Subcutaneous abdominal adipose tissue (tissue), 5 donors: ENCODE measurements around the gene XIRP2.

ENCODE experiments used
- H3K27ac ChIP-seq: one replicate; pipeline ENCODE4 v1.7.0; 2013; ENCODE audit warnings: low read depth, mild to moderate bottlenecking, inconsistent platforms, low read length, moderate library complexity
- H3K27me3 ChIP-seq, 5 donors: one replicate each; pipeline ENCODE4 v1.7.0; 2013; ENCODE audit warnings: low read length in 5 of 5, inconsistent platforms in 1 of 5; ENCODE audit not compliant: control insufficient read depth in 5 of 5, insufficient read depth in 4 of 5
- H3K36me3 ChIP-seq, 5 donors: one replicate each; pipeline ENCODE4 v1.7.0; 2013; ENCODE audit warnings: low read length in 5 of 5; ENCODE audit not compliant: control insufficient read depth in 5 of 5, insufficient read depth in 5 of 5
- H3K4me1 ChIP-seq, 5 donors: one replicate each; pipeline ENCODE4 v1.7.0; 2013; ENCODE audit warnings: low read length in 5 of 5, mild to moderate bottlenecking in 3 of 5, moderate library complexity in 1 of 5; ENCODE audit not compliant: control insufficient read depth in 5 of 5, insufficient read depth in 5 of 5
- H3K4me3 ChIP-seq, 5 donors: one replicate each; pipeline ENCODE4 v1.7.0; 2013; ENCODE audit warnings: low read length in 5 of 5, low read depth in 1 of 5
- H3K9ac ChIP-seq, 5 donors: one replicate each; pipeline ENCODE4 v1.7.0; 2013; ENCODE audit warnings: low read length in 5 of 5, mild to moderate bottlenecking in 4 of 5, moderate library complexity in 3 of 5
- H3K9me3 ChIP-seq, 5 donors: one replicate each; pipeline ENCODE4 v1.7.0; 2013; ENCODE audit warnings: low read length in 5 of 5; ENCODE audit not compliant: control insufficient read depth in 5 of 5
- donor health status: healthy.
- donor health status: healthy.
- donor health status: healthy.
- donor health status: healthy.
- donor health status: healthy.

Gene XIRP2

DNA sequence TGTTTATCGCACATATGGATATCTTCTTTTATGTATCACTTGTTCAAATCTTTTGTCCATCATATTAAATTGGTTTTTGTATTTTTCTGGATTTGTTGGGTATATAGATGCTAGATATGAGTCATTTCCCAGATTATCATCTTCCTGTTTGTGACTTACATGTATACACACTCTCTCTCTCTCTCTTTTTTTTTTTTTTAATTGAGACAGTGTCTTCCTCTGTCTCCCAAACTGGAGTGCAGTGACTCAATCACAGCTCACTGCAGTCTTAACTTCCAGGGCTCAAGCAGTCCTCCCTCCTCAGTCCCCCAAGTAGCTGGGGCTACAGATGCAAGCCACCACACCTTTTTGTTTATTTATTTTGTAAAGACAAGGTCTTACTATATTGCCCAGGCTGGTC is 43.8 kb downstream of the XIRP2 start:
- no peaks in the 10 kb centered on the region for H3K4me1 ChIP-seq

DNA sequence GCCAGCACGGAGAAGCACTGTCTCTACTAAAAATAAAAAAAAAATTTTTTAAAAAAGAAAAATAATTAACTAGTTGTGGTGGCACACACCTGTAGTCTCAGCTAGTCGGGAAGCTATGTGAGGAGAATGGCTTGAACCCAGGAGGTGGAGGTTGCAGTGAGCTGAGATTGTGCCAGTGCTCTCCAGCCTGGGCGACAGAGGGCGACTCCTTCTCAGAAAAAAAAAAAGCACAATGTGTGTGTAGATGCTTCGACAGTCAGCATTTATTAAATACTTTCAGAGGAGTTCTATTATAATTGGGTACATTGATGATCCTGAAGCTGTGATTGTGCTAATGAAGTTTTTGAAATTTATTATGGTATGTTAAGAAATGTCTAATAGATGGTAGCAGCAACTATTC is 46.5 kb downstream of the XIRP2 start:
- Histone ChIP-seq H3K9ac (no peak overlapping the region), H3K27me3 (no peaks in the 10 kb centered on the region), H3K36me3 (no peaks in the 10 kb centered on the region), H3K4me1 (no peaks in the 10 kb centered on the region), H3K27ac (no peak overlapping the region), H3K9me3 (no peaks in the 10 kb centered on the region), H3K4me3 (no peak overlapping the region)

More for the DNA sequence above, 43.8 kb downstream of the XIRP2 start:
- H3K27ac ChIP-seq, result no peak overlapping the region
- no peaks in the 10 kb centered on the region for H3K9me3 ChIP-seq
- no peak overlapping the region for H3K4me3 ChIP-seq
- H3K9ac ChIP-seq, result no peak overlapping the region
- H3K27me3 ChIP-seq, result no peaks in the 10 kb centered on the region
- H3K36me3 ChIP-seq, result no peaks in the 10 kb centered on the region

DNA sequence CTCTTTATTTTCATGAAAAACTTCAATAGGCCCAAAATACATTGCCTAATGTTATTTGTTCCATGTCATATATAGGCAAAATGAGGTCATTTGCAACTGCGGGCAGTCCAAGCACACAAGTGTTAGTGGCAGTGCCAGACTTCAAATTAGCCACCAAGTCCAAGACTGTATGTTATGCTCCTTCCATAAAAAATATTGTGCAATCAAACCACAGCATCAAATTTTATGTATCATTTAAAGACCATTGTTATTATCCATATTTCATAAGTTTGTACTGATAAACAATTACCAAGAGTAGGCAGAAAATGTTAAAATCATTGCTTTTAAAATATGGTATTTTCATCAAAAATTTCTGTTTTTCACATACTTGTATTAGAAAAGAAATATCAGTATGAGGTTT is 54.1 kb downstream of the XIRP2 start:
- peaks cover 0 to 8% (median 0%) of the 10 kb centered on the region in 5 donors for H3K4me1 ChIP-seq
- no peaks in the 10 kb centered on the region for H3K27me3 ChIP-seq
- H3K9me3 ChIP-seq, result peaks cover 0 to 4% (median 0%) of the 10 kb centered on the region in 5 donors
- no peak overlapping the region for H3K9ac ChIP-seq
- H3K27ac ChIP-seq, result no peak overlapping the region
- no peak overlapping the region for H3K4me3 ChIP-seq
- no peaks in the 10 kb centered on the region for H3K36me3 ChIP-seq

- Histone ChIP-seq H3K36me3 (no peaks in the 10 kb centered on the region), H3K27ac (no peak overlapping the region), H3K4me1 (peaks cover 0 to 8% (median 0%) of the 10 kb centered on the region in 5 donors), H3K27me3 (no peaks in the 10 kb centered on the region), H3K4me3 (no peak overlapping the region), H3K9ac (no peak overlapping the region), H3K9me3 (peaks cover 0 to 4% (median 0%) of the 10 kb centered on the region in 5 donors)
These were observed 56.6 kb downstream of the XIRP2 start for GRCh38 chr2:166944909-166945308.

- Histone ChIP-seq H3K27ac (no peak overlapping the region), H3K4me3 (no peak overlapping the region), H3K9me3 (no peaks in the 10 kb centered on the region), H3K36me3 (no peaks in the 10 kb centered on the region), H3K9ac (no peak overlapping the region), H3K4me1 (no peaks in the 10 kb centered on the region), H3K27me3 (no peaks in the 10 kb centered on the region)
These were observed 69.4 kb downstream of the XIRP2 start for GRCh38 chr2:166957686-166958085.

- Histone ChIP-seq H3K4me3 (no peak overlapping the region), H3K9me3 (no peaks in the 10 kb centered on the region), H3K36me3 (no peaks in the 10 kb centered on the region), H3K4me1 (no peaks in the 10 kb centered on the region), H3K27me3 (no peaks in the 10 kb centered on the region), H3K27ac (no peak overlapping the region), H3K9ac (no peak overlapping the region)
These were observed 70.8 kb downstream of the XIRP2 start for GRCh38 chr2:166958986-166959481.

- no peak overlapping the region for H3K9ac ChIP-seq
- no peaks in the 10 kb centered on the region for H3K36me3 ChIP-seq
- H3K4me1 ChIP-seq, result no peaks in the 10 kb centered on the region
- no peak overlapping the region for H3K4me3 ChIP-seq
- H3K27ac ChIP-seq, result no peak overlapping the region
- H3K27me3 ChIP-seq, result no peaks in the 10 kb centered on the region
- no peaks in the 10 kb centered on the region for H3K9me3 ChIP-seq
These were observed 71.3 kb downstream of the XIRP2 start for GRCh38 chr2:166959556-166959955.

DNA sequence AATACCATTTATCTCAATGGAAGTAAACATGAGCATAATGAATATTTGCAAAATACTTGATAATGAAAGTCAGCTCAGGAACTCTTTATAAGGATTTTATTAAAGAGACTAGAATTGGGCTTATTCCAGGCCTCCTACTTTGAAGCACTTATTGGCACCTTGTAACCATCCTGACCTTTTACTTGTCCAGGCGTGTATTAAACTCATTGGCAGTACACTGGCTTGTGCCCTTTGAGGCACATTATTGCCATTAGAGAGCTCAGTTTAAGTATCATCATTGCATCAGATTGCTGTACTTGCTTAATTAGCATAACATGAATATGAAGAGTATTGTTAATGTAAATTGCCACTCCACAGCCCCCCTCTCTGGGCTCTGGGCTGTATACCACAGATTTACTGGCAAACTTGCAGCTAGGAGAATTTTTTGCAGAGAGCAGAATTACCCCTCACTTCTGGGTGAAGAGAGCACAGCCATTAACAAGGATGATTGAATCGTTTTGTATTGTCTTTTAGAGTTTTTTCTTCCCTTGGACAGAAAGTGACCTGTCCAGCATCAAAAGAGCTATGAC is 72.5 kb downstream of the XIRP2 start:
- H3K36me3 ChIP-seq, result no peaks in the 10 kb centered on the region
- H3K4me3 ChIP-seq, result no peak overlapping the region
- H3K9ac ChIP-seq, result no peak overlapping the region
- no peaks in the 10 kb centered on the region for H3K27me3 ChIP-seq
- H3K9me3 ChIP-seq, result no peaks in the 10 kb centered on the region
- H3K27ac ChIP-seq, result no peak overlapping the region
- no peaks in the 10 kb centered on the region for H3K4me1 ChIP-seq

DNA sequence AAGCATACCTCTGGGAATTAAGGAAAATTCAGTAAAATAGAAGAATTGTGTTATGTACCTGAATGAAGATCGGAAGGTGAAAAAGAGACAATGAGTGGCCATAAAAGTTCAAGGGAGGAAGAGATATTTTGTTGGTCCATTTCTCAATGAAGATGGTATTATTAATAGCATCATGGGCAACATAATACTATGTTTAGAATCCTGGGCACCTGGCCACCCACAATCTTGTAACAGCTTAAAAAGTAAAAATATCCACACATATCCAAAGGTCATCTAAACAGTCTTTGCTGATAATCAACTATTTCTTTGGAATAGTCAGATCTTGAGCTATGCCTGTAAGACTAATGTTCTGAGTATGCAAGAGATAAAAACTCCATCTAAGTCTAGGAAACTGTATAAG is 73.7 kb downstream of the XIRP2 start:
- Histone ChIP-seq H3K9ac (no peak overlapping the region), H3K36me3 (no peaks in the 10 kb centered on the region), H3K4me3 (no peak overlapping the region), H3K27ac (no peak overlapping the region), H3K27me3 (no peaks in the 10 kb centered on the region), H3K4me1 (no peaks in the 10 kb centered on the region), H3K9me3 (no peaks in the 10 kb centered on the region)

- H3K9me3 ChIP-seq, result no peaks in the 10 kb centered on the region
- H3K9ac ChIP-seq, result no peak overlapping the region
- H3K4me1 ChIP-seq, result no peaks in the 10 kb centered on the region
- no peak overlapping the region for H3K27ac ChIP-seq
- H3K36me3 ChIP-seq, result no peaks in the 10 kb centered on the region
- no peak overlapping the region for H3K4me3 ChIP-seq
- H3K27me3 ChIP-seq, result no peaks in the 10 kb centered on the region
These were observed 81.2 kb downstream of the XIRP2 start for GRCh38 chr2:166969486-166969885.
